DOHH2 (cell line): Measurements from ENCODE around the gene RPL9.
"Not testable (repeated sequence)": the region's sequence is repeated elsewhere in the genome, so short reads cannot be mapped to it uniquely, and the experiment has no call there.

ENCODE experiments used
- H3F3A ChIP-seq: fragments of 200-600 bp; sonication (generic), shearing (Covaris generic); 2 replicates; pipeline ENCODE4 v1.6.0; 2016; ENCODE audit warnings: antibody characterized with exemption, mild to moderate bottlenecking; ENCODE audit not compliant: control insufficient read depth, insufficient read depth
- H3K27ac ChIP-seq: fragments of 200-600 bp; sonication (generic); 2 replicates; pipeline ENCODE4 v1.5.1; 2014; ENCODE audit warnings: low read depth, mild to moderate bottlenecking, low read length, moderate library complexity
- H3K27me3 ChIP-seq: fragments of 200-600 bp; sonication (generic); 2 replicates; pipeline ENCODE4 v1.6.1; 2014; ENCODE audit warnings: mild to moderate bottlenecking, low read length, mixed read lengths; ENCODE audit not compliant: control insufficient read depth
- H3K36me3 ChIP-seq: fragments of 200-600 bp; sonication (generic); 2 replicates; pipeline ENCODE4 v1.6.1; 2014; ENCODE audit warnings: mild to moderate bottlenecking, low read length, moderate library complexity, mixed read lengths; ENCODE audit not compliant: control insufficient read depth
- H3K4me1 ChIP-seq: fragments of 200-600 bp; sonication (generic); 2 replicates; pipeline ENCODE4 v1.6.1; 2014; ENCODE audit warnings: mild to moderate bottlenecking, low read length, mixed read lengths; ENCODE audit not compliant: control insufficient read depth
- H3K4me2 ChIP-seq: fragments of 200-600 bp; sonication (generic); 2 replicates; pipeline ENCODE4 v1.6.0; 2014; ENCODE audit warnings: mild to moderate bottlenecking, low read length, moderate library complexity
- H3K4me3 ChIP-seq: fragments of 200-600 bp; sonication (generic); 2 replicates; pipeline ENCODE4 v1.5.1; 2014; ENCODE audit warnings: mild to moderate bottlenecking, low read length, mixed read lengths
- H3K79me2 ChIP-seq: fragments of 200-600 bp; sonication (generic); 2 replicates; pipeline ENCODE4 v1.6.1; 2014; ENCODE audit warnings: mild to moderate bottlenecking, low read length, mixed read lengths; ENCODE audit not compliant: control insufficient read depth
- H3K9me2 ChIP-seq: fragments of 200-600 bp; sonication (generic); replicated peaks from 2 replicates; pipeline ENCODE4 v1.6.1; 2014; ENCODE audit warnings: mild to moderate bottlenecking, low read length, mixed read lengths; ENCODE audit not compliant: control insufficient read depth
- H3K9me3 ChIP-seq: fragments of 200-600 bp; sonication (generic); 2 replicates; pipeline ENCODE4 v1.6.1; 2014; ENCODE audit warnings: antibody characterized with exemption, low read length, mixed read lengths; ENCODE audit not compliant: control insufficient read depth, insufficient read depth
- H4K20me1 ChIP-seq: fragments of 200-600 bp; sonication (generic); 2 replicates; pipeline ENCODE4 v1.6.0; 2014; ENCODE audit warnings: low read depth, mild to moderate bottlenecking, antibody characterized with exemption, low read length, moderate library complexity; ENCODE audit not compliant: control insufficient read depth, insufficient read depth
- CTCF ChIP-seq: fragments of 200-600 bp; sonication (generic); IDR thresholded peaks from one replicate; pipeline ENCODE4 v1.5.1; 2014; ENCODE audit warnings: antibody characterized with exemption, mild to moderate bottlenecking, low read depth, low read length; ENCODE audit not compliant: poor library complexity, severe bottlenecking
- EZH2phosphoT487 ChIP-seq: fragments of 200-600 bp; sonication (generic); IDR thresholded peaks from 2 replicates; pipeline ENCODE4 v1.6.1; 2017; ENCODE audit warnings: borderline replicate concordance, mild to moderate bottlenecking, antibody characterized with exemption, low read length, moderate library complexity, mixed read lengths

The RPL9 gene

DNA sequence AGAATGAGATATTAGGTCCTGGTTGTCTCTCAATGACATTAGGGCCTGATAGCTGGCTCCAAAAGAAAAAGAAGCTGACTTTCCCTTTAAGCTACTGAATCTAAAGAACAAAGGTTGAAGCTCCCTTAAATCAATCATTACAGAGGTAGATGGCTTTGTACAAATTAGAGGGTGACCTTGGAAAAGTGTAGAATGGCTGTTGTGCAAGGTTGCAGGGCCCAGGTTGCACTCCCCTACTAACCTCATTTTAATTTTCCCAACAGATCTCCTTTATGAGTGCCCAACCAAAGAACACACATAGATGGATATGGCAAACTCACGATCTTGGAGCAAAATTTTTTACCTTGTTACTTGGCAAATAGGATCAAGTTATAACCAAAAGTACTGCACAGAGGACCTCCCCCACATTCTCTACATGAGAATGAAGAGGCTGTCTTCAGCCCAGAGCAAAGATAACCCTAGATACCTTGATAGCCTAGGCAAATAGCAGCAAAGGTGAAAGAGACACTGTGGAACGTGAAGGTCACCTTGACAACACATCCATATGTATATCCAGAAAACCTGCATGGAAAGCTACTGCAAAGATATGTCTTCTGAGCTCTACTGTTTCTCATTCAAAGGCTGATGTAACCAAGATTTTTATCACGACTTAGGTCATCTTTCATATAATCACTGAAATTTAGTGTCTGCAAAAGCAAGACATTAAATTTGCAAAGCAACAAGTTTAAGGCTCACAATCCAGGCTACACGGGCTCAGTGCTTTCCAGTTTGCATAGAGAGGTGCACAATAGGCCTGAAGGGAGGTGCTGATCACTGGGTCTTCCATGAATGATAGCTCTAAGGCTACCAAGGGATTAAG, 29.0 kb downstream of the RPL9 start:
- H3K79me2 ChIP-seq, result no peaks in the 10 kb centered on the region
- H3K9me2 ChIP-seq, result no peaks in the 10 kb centered on the region
- no peaks in the 10 kb centered on the region for H3K27me3 ChIP-seq
- no peaks in the 10 kb centered on the region for H4K20me1 ChIP-seq
- no peaks in the 10 kb centered on the region for H3K9me3 ChIP-seq
- H3K27ac ChIP-seq, result no peak overlapping the region
- no peaks in the 10 kb centered on the region for H3K36me3 ChIP-seq
- no peaks in the 10 kb centered on the region for H3F3A ChIP-seq
- no peak overlapping the region for H3K4me2 ChIP-seq
- H3K4me1 ChIP-seq, result peaks cover 4% of the 10 kb centered on the region
- H3K4me3 ChIP-seq, result no peak overlapping the region
- TF ChIP-seq EZH2phosphoT487, result no peak
- TF ChIP-seq CTCF, result no peak

DNA sequence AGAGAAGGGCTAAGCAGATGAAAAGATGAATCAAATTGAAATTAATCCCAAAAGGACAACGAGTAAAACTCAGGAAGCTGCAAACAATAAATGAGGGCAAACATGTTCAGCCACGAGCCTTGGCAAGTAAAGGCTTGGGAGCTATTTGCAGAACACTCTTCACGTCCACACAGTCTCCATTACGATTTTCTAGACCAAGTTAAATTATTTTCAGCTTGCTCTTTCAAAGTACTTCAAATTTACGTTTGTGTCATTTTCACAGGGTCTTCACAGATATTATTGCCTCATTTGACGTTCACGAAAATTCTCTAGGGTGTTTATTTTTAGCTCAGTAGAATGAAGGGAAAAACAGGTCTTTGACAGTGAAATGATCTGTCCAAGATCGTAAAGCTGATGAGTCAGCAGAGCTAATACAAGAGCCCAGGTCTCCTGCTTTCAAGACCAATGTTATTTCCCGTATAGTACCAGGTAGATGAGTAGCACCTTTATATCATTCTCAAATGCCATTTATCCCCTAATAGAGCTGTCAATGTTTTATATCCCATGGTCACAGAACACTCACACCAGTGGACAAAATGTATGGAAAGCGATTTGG, 31.1 kb downstream of the RPL9 start:
- peaks cover 4% of the 10 kb centered on the region for H3K4me1 ChIP-seq
- no peak overlapping the region for H3K4me2 ChIP-seq

GRCh38 chr4:39426728-39427127, 32.0 kb downstream of the RPL9 start:
- Histone ChIP-seq H3K4me2 (no peak overlapping the region), H3K79me2 (no peaks in the 10 kb centered on the region), H3K27me3 (no peaks in the 10 kb centered on the region), H3F3A (no peaks in the 10 kb centered on the region), H3K9me2 (no peaks in the 10 kb centered on the region), H4K20me1 (no peaks in the 10 kb centered on the region), H3K4me1 (peaks cover 4% of the 10 kb centered on the region), H3K36me3 (no peaks in the 10 kb centered on the region), H3K27ac (no peak overlapping the region), H3K4me3 (no peak overlapping the region), H3K9me3 (no peaks in the 10 kb centered on the region)
- TF ChIP-seq CTCF (no peak), EZH2phosphoT487 (no peak)

More for the DNA sequence above, 31.1 kb downstream of the RPL9 start:
- TF ChIP-seq CTCF (no peak), EZH2phosphoT487 (no peak)
- no peak overlapping the region for H3K27ac ChIP-seq
- H3K4me3 ChIP-seq, result no peak overlapping the region
- no peaks in the 10 kb centered on the region for H3K79me2 ChIP-seq
- H3K9me3 ChIP-seq, result no peaks in the 10 kb centered on the region
- H3K27me3 ChIP-seq, result no peaks in the 10 kb centered on the region
- H4K20me1 ChIP-seq, result no peaks in the 10 kb centered on the region
- H3K9me2 ChIP-seq, result no peaks in the 10 kb centered on the region
- no peaks in the 10 kb centered on the region for H3K36me3 ChIP-seq
- H3F3A ChIP-seq, result no peaks in the 10 kb centered on the region

GRCh38 chr4:39425297-39425696, 33.4 kb downstream of the RPL9 start:
- H3K9me2 ChIP-seq, H3K79me2 ChIP-seq, H3K4me2 ChIP-seq, H3K27ac ChIP-seq, H3K9me3 ChIP-seq, H3K4me1 ChIP-seq, H3K27me3 ChIP-seq, H3K36me3 ChIP-seq, H3K4me3 ChIP-seq, H3F3A ChIP-seq, H4K20me1 ChIP-seq: not testable (repeated sequence)
